Neutrophil (primary cell): ENCODE results near the gene FGFR4.

Source experiments
- H3K27ac ChIP-seq: fragments of 200-600 bp; sonication (generic); 2 replicates; pipeline ENCODE4 v1.5.1; 2016; ENCODE audit warnings: mild to moderate bottlenecking, moderate library complexity
- H3K27me3 ChIP-seq: fragments of 200-600 bp; sonication (generic); 2 replicates; pipeline ENCODE4 v1.6.0; 2016; ENCODE audit warnings: mild to moderate bottlenecking
- H3K36me3 ChIP-seq: fragments of 200-600 bp; sonication (generic); 2 replicates; pipeline ENCODE4 v1.5.1; 2017
- H3K4me1 ChIP-seq, 2 experiments: fragments of 200-600 bp in 1 of 2; sonication (generic) in 1 of 2; 1 replicate in 1 of 2; 2 replicates in 1 of 2; pipeline versions ENCODE4 v1.5.1 to v1.6.1; 2013 to 2016; ENCODE audit warnings: low read depth in 1 of 2, low read length in 1 of 2, mild to moderate bottlenecking in 1 of 2, moderate library complexity in 1 of 2; ENCODE audit not compliant: control insufficient read depth in 1 of 2, insufficient read depth in 1 of 2
- H3K4me3 ChIP-seq, 2 experiments: fragments of 200-600 bp in 1 of 2; sonication (generic) in 1 of 2; 1 replicate in 1 of 2; 2 replicates in 1 of 2; pipeline ENCODE4 v1.5.1; 2013 to 2016; ENCODE audit warnings: low read depth in 1 of 2, low read length in 1 of 2, mild to moderate bottlenecking in 1 of 2, moderate library complexity in 1 of 2
- H3K9me3 ChIP-seq: fragments of 200-600 bp; sonication (generic); 2 replicates; pipeline ENCODE4 v1.5.1; 2016
- TF ChIP-seq, protein P1 (sequence below): fragments of 200-600 bp; sonication (generic); IDR thresholded peaks from 2 replicates; pipeline ENCODE4 v1.5.1; 2016; ENCODE audit warnings: antibody characterized with exemption

Gene FGFR4

DNA sequence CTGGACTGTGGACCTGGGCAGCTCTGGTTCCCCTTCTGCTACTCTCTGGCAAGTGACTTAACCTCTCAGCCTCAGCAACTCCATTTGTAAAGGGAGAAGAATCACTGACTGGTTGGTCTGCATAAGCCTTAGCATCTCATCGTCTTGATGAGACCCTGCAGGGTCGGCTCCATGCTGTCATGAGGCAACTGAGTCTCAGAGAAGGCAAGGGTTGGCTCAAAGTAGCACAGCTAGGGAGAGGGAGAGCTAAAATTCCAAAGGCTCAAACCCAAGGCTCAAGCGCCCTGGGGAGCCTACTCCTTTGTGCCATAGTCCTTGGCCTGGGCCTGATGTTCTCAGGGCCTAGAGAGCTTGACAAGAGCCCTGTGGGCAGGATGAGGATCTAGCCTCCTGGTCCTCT lies 4.5 kb downstream of the FGFR4 start:
- TF ChIP-seq, protein P1, sequence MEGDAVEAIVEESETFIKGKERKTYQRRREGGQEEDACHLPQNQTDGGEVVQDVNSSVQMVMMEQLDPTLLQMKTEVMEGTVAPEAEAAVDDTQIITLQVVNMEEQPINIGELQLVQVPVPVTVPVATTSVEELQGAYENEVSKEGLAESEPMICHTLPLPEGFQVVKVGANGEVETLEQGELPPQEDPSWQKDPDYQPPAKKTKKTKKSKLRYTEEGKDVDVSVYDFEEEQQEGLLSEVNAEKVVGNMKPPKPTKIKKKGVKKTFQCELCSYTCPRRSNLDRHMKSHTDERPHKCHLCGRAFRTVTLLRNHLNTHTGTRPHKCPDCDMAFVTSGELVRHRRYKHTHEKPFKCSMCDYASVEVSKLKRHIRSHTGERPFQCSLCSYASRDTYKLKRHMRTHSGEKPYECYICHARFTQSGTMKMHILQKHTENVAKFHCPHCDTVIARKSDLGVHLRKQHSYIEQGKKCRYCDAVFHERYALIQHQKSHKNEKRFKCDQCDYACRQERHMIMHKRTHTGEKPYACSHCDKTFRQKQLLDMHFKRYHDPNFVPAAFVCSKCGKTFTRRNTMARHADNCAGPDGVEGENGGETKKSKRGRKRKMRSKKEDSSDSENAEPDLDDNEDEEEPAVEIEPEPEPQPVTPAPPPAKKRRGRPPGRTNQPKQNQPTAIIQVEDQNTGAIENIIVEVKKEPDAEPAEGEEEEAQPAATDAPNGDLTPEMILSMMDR = no peak
- Histone ChIP-seq H3K36me3 (no peaks in the 10 kb centered on the region), H3K4me3 (no peak overlapping the region), H3K9me3 (no peaks in the 10 kb centered on the region), H3K27ac (no peak overlapping the region), H3K4me1 (peaks cover 17 to 18% of the 10 kb centered on the region in 2 experiments), H3K27me3 (peaks cover 46% of the 10 kb centered on the region)

DNA sequence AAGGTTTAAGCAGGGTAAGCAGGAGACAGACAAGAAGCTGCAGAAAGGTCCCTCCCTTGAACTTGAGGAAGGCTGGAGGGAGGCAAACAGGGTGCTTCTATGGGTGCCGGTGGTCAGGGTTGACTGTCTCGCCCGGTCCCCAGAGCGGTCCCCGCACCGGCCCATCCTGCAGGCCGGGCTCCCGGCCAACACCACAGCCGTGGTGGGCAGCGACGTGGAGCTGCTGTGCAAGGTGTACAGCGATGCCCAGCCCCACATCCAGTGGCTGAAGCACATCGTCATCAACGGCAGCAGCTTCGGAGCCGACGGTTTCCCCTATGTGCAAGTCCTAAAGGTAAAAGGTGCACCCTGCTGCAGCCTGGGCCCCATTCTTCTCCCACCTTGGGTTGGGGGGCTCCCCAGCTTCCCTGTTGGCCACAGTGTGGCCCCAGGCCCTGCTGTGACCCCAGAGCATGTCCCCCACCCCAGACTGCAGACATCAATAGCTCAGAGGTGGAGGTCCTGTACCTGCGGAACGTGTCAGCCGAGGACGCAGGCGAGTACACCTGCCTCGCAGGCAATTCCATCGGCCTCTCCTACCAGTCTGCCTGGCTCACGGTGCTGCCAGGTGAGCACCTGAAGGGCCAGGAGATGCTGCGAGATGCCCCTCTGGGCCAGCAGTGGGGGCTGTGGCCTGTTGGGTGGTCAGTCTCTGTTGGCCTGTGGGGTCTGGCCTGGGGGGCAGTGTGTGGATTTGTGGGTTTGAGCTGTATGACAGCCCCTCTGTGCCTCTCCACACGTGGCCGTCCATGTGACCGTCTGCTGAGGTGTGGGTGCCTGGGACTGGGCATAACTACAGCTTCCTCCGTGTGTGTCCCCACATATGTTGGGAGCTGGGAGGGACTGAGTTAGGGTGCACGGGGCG lies 5.7 kb downstream of the FGFR4 start:
- Histone ChIP-seq H3K4me1 (peaks cover 9 to 12% of the 10 kb centered on the region in 2 experiments), H3K4me3 (no peak overlapping the region), H3K27me3 (peaks cover 34% of the 10 kb centered on the region), H3K36me3 (no peaks in the 10 kb centered on the region), H3K9me3 (no peaks in the 10 kb centered on the region), H3K27ac (no peak overlapping the region)
- TF ChIP-seq, protein P1 = no peak

DNA sequence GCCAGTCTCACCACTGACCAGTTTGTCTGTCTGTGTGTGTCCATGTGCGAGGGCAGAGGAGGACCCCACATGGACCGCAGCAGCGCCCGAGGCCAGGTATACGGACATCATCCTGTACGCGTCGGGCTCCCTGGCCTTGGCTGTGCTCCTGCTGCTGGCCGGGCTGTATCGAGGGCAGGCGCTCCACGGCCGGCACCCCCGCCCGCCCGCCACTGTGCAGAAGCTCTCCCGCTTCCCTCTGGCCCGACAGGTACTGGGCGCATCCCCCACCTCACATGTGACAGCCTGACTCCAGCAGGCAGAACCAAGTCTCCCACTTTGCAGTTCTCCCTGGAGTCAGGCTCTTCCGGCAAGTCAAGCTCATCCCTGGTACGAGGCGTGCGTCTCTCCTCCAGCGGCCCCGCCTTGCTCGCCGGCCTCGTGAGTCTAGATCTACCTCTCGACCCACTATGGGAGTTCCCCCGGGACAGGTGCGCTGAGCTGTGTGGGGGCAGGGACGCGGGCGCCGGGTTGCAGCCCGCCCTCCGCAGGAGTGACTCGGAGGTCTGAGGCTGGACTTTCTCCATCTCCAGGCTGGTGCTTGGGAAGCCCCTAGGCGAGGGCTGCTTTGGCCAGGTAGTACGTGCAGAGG lies 6.5 kb downstream of the FGFR4 start:
- H3K27ac ChIP-seq = no peak overlapping the region
- TF ChIP-seq, protein P1 = no peak

DNA sequence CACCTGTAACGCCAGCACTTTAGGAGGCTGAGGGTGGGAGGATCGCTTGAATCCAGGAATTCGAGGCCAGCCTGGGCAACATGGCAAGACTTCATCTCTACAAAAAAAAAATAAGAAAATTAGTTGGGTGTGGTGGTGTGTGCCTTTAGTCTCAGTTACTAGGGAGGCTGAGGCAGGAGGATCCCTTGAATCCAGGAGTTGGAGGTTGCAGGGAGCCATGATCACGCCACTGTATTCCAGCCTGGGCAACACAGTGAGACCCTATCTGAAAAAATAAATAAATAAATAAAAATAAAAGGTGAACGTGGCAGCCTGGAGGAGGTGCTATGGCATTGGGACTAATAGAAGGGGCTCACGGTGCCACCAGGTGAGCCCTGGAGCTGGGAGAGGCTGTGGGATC lies 7.1 kb downstream of the FGFR4 start:
- peaks cover 7 to 8% of the 10 kb centered on the region in 2 experiments for H3K4me1 ChIP-seq
- H3K9me3 ChIP-seq = no peaks in the 10 kb centered on the region
- H3K27me3 ChIP-seq = peaks cover 21% of the 10 kb centered on the region
- H3K27ac ChIP-seq = no peak overlapping the region
- no peaks in the 10 kb centered on the region for H3K36me3 ChIP-seq
- TF ChIP-seq, protein P1 = no peak
- no peak overlapping the region for H3K4me3 ChIP-seq

More for the DNA sequence above, 6.5 kb downstream of the FGFR4 start:
- H3K4me1 ChIP-seq = peaks cover 7 to 8% of the 10 kb centered on the region in 2 experiments
- H3K9me3 ChIP-seq = no peaks in the 10 kb centered on the region
- H3K36me3 ChIP-seq = no peaks in the 10 kb centered on the region
- peaks cover 27% of the 10 kb centered on the region for H3K27me3 ChIP-seq
- no peak overlapping the region for H3K4me3 ChIP-seq

DNA sequence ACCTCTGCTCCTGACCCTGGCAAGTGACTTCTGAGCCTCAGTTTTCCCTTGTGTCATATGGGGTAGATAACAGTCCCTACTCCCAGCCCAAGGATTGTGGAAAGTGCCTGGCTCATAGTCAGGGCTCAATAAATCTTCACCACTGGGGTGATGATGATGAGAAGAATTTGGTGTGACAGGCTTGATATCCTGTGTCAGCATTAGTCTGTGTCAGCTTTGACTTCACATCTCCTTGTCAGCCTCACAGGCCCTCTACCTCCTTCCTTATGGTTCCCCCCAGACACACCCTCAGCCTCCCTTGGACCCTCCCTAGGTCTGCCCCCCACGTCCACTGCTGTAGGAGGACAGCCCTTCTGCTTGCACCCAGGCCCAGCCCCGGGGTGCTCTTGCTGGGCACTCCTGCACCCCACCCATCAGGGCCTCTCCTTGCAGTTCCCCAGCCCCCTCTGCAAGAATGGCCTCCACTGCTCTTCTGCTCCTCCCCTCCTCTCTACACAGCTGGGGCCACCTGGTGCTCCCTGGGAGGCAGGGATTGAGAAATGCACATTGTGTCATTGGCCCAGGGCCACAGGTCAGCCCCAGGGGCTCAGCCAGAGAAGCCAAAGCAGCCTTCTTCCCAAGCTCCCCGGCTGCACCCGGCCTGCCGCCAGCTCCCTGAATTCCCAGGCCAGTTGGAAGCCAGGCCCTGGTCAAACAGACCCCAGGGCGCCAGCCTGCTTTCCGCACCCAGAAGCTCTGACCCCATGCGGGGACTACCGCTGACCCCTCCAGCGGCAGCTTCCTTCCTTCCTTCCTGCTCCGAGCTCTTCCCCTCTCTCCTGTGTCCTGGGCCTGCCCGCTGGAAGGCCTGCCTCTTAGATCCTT lies 7.7 kb downstream of the FGFR4 start:
- Histone ChIP-seq H3K27me3 (peaks cover 14% of the 10 kb centered on the region), H3K36me3 (no peaks in the 10 kb centered on the region)

More for the DNA sequence above, 7.7 kb downstream of the FGFR4 start:
- TF ChIP-seq, protein P1 = no peak
- Histone ChIP-seq H3K4me1 (peaks cover 7 to 8% of the 10 kb centered on the region in 2 experiments), H3K4me3 (no peak overlapping the region), H3K27ac (no peak overlapping the region), H3K9me3 (no peaks in the 10 kb centered on the region)
